ENCODE data around the gene MICB.
A peak's percentile ranks its signal among the peaks of the same experiment; 100 is the strongest.
"Not testable (repeated sequence)": the region's sequence is repeated elsewhere in the genome, so short reads cannot be mapped to it uniquely, and the experiment has no call there.

The MICB gene

DNA sequence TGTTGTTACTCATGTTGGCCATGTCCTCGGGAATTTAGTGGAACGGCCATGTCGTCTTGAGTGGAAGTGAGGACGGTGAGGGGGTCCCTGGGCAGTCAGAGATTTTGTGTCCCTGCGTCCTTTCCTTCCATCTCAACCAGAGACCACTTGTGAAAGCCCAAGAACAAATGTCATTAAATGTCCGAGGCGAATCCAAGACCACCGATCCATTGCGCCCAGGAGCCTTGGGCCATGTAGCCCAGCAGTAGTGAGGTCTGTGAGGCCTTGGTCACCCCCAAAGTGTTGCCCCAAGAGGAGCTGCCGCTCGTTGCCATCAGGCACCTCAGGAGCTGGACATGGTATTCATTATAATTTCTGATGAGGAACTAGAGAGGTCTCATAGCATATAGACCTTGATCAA, 17.4 kb upstream of the MICB start:
- DNase-seq (ENCODE audit: insufficient read length, low spot score) (no peak), FAIRE-seq (no peak)
- TF ChIP-seq POLR2A (IDR thresholded peaks at IDR 0.05; ENCODE audit: low read depth, low read length) = no peak

DNA sequence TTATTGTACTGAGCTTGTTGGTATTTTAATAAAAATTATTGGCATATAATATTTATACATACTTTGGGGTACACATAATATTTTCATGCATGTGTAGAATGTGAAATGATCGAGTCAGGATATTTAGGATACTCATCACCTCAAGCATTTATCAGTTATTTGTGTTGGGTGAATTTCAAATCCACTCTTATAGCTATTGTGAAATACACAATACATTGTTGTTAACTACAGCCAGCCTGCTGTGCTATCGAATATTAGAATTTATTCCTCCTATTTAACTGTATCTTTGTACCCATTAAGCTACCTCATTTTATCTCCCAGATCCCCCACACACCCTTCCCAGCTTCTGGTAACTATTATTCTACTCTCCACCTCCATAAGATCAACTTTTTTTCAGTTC, 14.6 kb upstream of the MICB start:
- no peak for DNase-seq (ENCODE audit: insufficient read length, low spot score)
- FAIRE-seq = no peak

DNA sequence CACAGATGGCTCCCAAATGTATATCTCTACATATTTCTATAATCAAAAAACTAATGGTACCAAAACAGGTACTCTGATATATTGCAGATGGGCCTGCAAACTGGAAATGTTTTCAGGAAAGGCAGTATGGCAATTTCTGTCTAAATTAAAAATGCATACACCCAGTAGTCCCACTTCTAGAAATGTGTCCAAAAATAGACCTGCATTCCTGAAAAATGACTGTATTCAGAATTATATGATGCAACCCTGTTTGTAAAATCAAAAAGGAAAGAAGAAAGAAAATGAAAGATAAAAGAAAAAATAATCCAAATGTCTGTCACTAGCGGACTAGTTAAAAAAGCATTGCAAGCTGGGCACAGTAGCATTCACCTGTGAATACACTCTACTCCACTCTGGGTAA, 12.9 kb upstream of the MICB start:
- TF ChIP-seq POLR2A (IDR thresholded peaks at IDR 0.05; ENCODE audit: low read depth, low read length) = no peak
- FAIRE-seq (no peak), DNase-seq (ENCODE audit: insufficient read length, low spot score) (no peak)

More for the DNA sequence above, 14.6 kb upstream of the MICB start:
- TF ChIP-seq POLR2A (IDR thresholded peaks at IDR 0.05; ENCODE audit: low read depth, low read length) = no peak

DNA sequence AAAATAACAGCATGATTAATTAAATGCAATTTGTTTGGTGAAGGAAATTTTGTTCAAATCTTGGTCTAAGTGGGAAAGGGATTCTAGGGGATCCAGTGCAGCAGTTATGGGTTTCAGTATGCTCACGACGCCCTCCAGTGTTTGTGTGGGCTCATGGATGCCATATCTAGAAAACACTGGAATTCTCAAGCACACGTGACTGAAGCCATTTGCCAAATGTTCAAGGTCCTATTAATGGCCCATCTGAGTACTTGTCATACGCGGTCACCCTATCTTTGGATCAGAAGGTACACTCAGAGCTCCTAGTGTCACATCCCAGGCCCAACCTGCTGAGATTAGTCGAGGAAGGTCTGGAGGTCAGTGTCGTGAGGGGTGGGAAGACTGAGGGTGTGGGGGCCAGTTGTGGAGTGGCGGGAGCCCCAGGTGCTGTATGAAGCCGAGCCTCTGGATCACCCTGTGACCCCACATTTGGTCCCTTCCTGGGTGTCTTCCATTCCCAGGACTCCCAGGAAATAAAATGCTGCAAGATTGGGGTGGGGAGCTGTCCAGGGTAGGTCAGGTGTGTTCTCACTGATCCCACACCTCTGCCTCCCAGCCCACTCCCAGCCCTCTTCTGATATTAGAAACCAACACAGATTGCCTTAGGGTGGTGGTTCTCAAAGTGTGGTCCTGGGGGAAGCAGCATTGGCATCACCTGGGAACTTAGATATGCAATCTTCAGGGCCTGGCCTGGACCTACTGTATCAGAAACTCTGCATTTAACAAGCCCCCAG, 11.7 kb upstream of the MICB start:
- peak; percentile 86 for FAIRE-seq
- not testable (repeated sequence) for DNase-seq (ENCODE audit: insufficient read length, low spot score)

DNA sequence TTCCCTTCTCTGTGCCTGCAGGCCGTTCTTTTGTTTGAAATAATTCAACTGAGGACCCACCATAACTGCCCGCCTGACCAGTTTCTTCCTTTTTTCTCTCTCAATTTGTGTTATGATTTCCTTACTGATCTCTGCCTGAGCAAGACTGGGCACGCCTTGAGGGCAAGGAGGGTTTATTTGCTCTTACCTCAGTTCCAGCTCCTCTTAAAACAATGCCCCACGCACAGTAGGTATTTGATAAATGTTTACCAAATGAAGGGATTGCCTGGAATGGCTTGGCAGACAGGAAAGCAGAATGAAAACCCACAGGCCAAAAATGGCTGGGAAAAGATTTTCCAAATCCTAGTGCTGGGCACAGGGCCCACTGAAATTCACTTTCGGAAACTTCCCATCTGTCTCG, 10.3 kb upstream of the MICB start:
- FAIRE-seq; DNase-seq (ENCODE audit: insufficient read length, low spot score): not testable (repeated sequence)

DNA sequence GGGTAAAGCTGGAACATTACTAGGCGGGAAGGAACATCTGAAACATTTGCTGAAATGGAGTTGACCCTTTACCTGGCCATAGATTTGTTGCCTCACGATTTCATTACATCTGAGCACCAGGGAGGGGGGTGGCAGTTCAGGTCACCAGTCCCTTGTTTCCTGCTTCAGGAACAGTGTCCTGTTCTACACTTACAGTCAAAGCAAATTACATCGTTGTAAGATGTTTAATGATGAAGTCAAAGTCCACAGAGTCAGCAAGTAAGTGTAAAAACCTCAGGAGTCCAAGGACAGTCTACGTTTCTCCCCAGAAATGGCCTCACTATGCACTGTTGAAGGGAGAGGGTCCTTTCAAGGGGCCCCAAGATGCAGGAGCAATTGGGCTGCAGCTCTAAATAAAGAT, 8.9 kb upstream of the MICB start:
- DNase-seq (ENCODE audit: insufficient read length, low spot score) = no peak
- FAIRE-seq = no peak
- no peak for TF ChIP-seq POLR2A (IDR thresholded peaks at IDR 0.05; ENCODE audit: low read depth, low read length)

DNA sequence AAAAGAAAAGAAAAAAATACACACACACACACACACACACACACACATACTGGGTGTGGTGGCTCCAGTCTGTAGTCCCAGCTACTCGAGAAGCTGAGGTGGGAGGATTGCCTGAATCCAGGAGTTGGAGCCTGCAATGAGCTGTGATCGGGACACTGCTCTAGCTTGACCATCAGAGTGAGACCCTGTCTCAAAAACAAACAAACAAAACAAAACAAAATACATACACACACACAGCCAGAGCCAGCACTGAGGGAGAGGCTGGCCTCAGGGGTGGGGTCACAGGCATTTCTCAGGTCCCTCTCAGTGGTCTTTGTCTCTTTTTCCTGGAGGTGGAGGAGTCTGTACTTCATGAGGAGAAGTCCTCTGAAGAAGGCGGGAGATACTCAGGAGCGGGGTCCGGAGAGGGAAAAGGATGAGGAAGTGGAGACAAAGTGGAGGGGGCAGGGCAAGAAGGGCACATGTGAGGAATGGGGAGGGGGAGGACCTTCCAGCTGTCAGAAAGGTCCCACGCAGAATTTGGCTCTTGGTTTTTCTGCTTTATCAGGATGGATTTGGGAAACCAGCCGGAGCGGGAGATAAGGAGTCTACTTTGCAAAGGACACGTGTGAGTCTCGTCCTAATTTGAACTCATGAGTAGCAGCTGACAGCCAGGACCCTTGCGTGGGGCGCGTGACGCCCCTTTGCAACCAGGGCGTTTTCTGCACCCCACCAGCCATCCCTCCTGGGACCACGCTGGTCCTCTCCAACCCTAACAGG, 7.7 kb upstream of the MICB start:
- TF ChIP-seq POLR2A (IDR thresholded peaks at IDR 0.05; ENCODE audit: low read depth, low read length) = no peak
- no peak for FAIRE-seq
- no peak for DNase-seq (ENCODE audit: insufficient read length, low spot score)

DNA sequence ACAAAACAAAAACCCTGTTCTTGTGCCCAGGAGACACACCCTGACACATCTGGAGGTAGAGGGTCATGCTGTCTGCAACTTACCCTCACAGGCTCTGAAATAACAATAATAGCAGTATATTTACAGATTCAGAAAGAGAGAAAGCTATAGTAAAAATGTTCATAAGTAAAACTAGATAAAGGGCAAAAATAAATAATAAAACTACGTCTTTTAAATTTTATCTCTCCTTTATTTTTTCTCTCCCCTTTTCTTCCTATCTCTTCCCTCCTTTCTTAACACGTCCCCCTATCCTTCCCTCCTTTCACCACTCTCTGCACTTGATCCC, 4.4 kb upstream of the MICB start:
- DNase-seq (ENCODE audit: insufficient read length, low spot score); FAIRE-seq: not testable (repeated sequence)

DNA sequence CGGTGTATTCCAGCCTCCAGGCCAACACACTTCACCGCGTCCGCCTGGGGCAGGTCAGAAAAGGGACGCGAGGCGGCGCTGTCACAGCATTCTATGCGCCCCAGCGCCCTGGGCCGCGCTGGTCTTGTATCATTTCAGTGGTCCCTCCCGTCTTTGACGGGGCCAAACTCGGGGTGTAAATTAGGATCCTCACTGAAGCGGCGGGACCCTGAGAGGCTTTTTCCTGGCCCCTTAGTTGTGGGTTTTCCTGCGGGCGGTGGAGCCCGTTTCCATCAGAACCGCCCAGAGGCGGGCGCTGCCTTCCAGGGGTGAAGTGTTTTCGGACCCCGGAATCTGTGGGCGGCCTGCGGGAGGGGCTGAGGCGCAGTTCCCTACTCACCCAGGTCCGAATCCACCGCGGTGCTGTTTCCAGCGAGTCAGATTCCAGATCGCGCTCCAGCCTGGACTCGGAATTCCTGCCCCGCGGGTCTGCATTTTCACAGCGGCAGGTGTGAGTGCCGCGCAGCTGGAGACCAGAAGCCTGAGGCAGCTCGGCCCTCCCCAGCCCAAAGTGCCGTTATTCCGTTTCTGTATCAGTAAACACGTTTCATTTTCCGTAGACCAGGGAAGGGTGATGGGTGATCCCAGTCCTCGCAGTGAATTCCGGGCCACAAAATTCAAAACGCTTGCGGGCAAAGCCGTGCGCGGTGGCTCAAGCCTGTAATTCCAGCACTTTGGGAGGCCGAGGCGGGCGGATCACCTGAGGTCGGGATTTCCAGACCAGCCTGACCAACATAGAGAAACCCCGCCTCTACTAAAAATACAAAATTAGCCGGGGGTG, 3.9 kb upstream of the MICB start:
- FAIRE-seq = no peak
- TF ChIP-seq POLR2A (IDR thresholded peaks at IDR 0.05; ENCODE audit: low read depth, low read length) = no peak
- no peak for DNase-seq (ENCODE audit: insufficient read length, low spot score)

DNA sequence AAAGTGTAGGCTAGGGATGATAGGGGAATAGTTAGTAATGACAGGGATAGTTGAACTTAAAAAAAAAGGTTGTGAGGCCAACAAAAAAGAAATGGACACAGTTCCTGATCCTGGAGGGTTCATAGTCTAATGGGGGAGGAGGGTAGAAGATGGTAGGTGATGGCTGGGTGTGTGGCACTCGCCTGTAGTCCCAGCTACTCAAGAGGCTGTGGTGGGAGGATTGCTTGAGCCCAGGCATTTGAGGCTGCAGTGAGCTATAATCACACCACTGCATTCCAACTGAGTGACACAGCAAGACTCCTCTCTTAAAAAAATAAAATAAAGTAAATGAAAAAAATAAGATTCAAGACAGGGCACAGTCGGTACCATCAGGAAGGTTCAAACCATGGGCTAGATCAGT, 2.4 kb upstream of the MICB start:
- no peak for TF ChIP-seq POLR2A (IDR thresholded peaks at IDR 0.05; ENCODE audit: low read depth, low read length)
- no peak for DNase-seq (ENCODE audit: insufficient read length, low spot score)
- peak; percentile 11 for FAIRE-seq

DNA sequence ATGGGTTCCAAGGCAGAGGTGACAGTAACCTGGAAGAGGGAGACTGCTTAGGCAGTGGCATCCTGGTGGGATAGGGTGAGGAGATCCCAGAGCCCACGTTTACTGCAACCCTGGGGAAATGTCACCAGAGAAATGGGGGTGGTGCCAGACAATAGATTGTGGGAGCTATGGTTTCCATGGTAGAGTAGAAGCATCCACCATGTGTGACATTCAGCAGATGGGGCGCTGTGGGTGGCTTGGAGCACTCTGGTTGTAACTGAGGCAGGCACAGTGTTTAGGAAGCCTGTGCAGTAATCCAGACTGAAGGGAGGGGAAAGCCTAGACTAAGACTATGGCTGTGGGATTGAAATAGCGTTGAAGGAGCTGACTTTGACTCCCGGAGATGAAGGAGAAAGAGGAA, 1.1 kb upstream of the MICB start:
- not testable (repeated sequence) for FAIRE-seq; DNase-seq (ENCODE audit: insufficient read length, low spot score)

DNA sequence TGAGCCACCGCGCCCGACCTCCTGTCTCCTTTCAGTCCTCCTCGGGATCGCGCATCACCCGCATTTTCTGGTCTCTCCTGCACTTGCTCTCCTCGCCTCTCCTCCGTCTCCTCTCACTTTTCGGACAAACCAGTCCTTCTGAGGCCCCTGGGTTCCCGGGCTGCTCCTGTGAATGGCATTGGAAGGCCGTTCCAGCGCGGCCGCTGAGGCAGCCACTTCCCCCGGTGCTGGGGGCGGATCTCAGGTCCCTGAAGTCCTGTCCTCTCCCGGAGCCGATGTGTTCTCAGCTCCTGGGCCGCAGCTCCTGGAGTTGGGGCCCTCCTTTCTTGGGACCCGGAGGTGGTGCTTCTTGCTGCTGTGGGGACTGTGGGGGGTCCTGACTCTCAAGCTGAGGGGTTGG, 803 bp downstream of the MICB start:
- DNase-seq (ENCODE audit: insufficient read length, low spot score) (no peak), FAIRE-seq (no peak)
- no peak for TF ChIP-seq POLR2A (IDR thresholded peaks at IDR 0.05; ENCODE audit: low read depth, low read length)

DNA sequence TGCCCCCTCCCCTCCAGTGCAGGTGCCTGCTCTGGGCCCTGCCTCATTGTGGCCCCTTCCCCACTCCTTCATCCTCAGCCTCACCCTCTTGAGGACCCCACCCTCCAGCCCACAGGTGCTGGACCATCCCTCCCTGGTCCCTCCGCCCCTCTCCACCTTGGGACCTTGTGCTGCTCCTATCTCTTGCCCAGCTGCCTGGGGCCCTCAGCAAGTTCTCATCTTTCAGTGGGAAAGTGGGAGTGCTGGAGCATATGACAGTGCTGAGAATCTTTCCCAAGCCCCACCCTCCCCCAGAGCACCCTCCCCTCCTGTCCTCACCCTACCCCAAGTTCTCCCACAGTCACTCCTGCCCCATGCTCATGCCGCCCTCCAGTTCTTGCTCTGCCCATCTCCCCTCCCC, 1.7 kb downstream of the MICB start:
- FAIRE-seq; DNase-seq (ENCODE audit: insufficient read length, low spot score): not testable (repeated sequence)

DNA sequence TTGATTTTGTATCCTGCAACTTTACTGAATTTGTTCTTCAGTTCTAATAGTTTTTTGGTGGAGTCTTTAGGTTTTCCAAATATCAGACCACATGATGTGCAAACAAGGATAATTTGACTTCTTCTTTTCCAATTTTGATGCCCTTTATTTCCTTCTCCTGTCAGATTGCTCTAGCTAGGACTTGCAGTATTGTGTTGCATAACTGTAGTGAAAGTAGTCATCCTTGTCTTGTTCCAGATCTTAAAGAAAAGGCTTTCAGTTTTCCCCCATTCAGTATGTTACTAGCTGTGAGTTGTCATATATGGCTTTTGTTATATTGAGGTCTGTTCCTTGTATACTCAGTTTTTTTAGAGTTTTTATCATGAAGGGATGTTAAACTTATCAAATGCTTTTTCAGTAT, 4.6 kb downstream of the MICB start:
- no peak for FAIRE-seq
- no peak for DNase-seq (ENCODE audit: insufficient read length, low spot score)
- no peak for TF ChIP-seq POLR2A (IDR thresholded peaks at IDR 0.05; ENCODE audit: low read depth, low read length)

DNA sequence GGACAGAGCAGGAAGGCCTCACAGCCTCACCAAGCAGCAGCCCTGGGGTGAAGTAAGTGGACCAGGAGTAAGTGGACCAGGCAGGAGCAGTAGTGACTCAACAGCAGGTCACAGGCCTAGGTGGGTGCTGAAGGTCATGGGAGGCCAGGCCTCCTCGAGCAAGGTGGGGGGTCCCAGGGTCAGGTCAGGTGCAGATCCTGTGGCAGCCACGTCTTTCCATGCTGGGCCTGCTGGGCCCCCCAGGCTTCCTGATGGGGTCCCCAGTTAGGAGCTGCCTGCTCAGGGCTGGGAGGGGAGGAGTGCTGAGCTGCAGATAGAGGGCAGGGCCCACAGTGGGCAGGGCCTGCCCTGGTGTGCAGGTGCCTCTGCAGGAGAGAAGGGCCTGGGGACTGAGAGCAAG, 11.1 kb downstream of the MICB start:
- not testable (repeated sequence) for DNase-seq (ENCODE audit: insufficient read length, low spot score); FAIRE-seq
